Lower lobe of right lung (tissue), 2 donors: ENCODE results near the gene NAA20. TPM values are rescaled to one million over a fixed set of nuclear protein-coding genes. Genes with fewer than 3 reads are reported as not detected.

ENCODE experiments used
- ATAC-seq, 2 donors: fragments of 200-7000 bp; cut with Tn5 transposase; one replicate each; pipeline ENCODE4 v1.9.1; 2020 to 2022; ENCODE audit warnings: mild to moderate bottlenecking in 2 of 2, moderate library complexity in 2 of 2
- DNase-seq: peaks from one replicate; pipeline ENCODE4 v3.0.0-alpha.2; 2020
- H3K27ac ChIP-seq: fragments of 200-600 bp; one replicate; pipeline ENCODE4 v1.8.0; 2022
- H3K27me3 ChIP-seq: fragments of 200-600 bp; one replicate; pipeline ENCODE4 v1.8.0; 2022; ENCODE audit warnings: low read depth
- H3K36me3 ChIP-seq: fragments of 200-600 bp; one replicate; pipeline ENCODE4 v1.8.0; 2022; ENCODE audit warnings: mild to moderate bottlenecking
- H3K4me1 ChIP-seq: fragments of 200-600 bp; one replicate; pipeline ENCODE4 v1.8.0; 2022
- H3K4me3 ChIP-seq: fragments of 200-600 bp; one replicate; pipeline ENCODE4 v1.8.0; 2022; ENCODE audit warnings: mild to moderate bottlenecking
- H3K9me3 ChIP-seq: fragments of 200-600 bp; one replicate; pipeline ENCODE4 v1.8.0; 2022
- CTCF ChIP-seq: fragments of 200-600 bp; IDR thresholded peaks from one replicate; pipeline ENCODE4 v1.8.0; 2022; ENCODE audit warnings: antibody characterized with exemption, mild to moderate bottlenecking
- intact Hi-C: fragments of 100-400 bp; cut with DNase I; formaldehyde crosslinking; loops from one replicate; pipeline ENCODE4 v1.11.0; 2022
- total RNA-seq: library from RNA; stranded (reverse); fragmentation: NEBNext Ultra II Directional; extraction: Animal tissue kit (Norgen Biotek cat#: 25700); gene quantifications from one replicate; pipeline ENCODE4 v1.2.1, GENCODE V29; 2021
- donor health status: DM: no; HTN: yes; CAD: no; lungs with severe emphysema.

Gene NAA20
- total RNA-seq, 1 donor from 2014 or later = 69.8 TPM

GRCh38 chr20:19996917-19997316, 20.2 kb upstream of the NAA20 start:
- no peak for ATAC-seq
- Histone ChIP-seq H3K4me1 (peaks cover 87% of the 10 kb centered on the region), H3K27me3 (no peaks in the 10 kb centered on the region), H3K9me3 (no peaks in the 10 kb centered on the region), H3K36me3 (peaks cover 95% of the 10 kb centered on the region), H3K4me3 (no peak overlapping the region), H3K27ac (peak overlapping the region; percentile 59)
- DNase-seq = no peak
- intact Hi-C loops = no loop called here
- no peak for TF ChIP-seq CTCF

GRCh38 chr20:19998990-19999705, 18.0 kb upstream of the NAA20 start:
- H3K36me3 ChIP-seq = peaks cover 82% of the 10 kb centered on the region
- no peak for DNase-seq
- no peaks in the 10 kb centered on the region for H3K27me3 ChIP-seq
- H3K27ac ChIP-seq = no peak overlapping the region
- peaks cover 85% of the 10 kb centered on the region for H3K4me1 ChIP-seq
- ATAC-seq = no peak
- H3K4me3 ChIP-seq = no peak overlapping the region
- TF ChIP-seq CTCF = no peak
- no peaks in the 10 kb centered on the region for H3K9me3 ChIP-seq
- intact Hi-C loops = no loop called here

- ATAC-seq (no peak), DNase-seq (no peak)
- Histone ChIP-seq H3K27ac (no peak overlapping the region), H3K4me3 (no peak overlapping the region), H3K4me1 (peaks cover 77% of the 10 kb centered on the region), H3K36me3 (peaks cover 73% of the 10 kb centered on the region), H3K27me3 (no peaks in the 10 kb centered on the region), H3K9me3 (no peaks in the 10 kb centered on the region)
- TF ChIP-seq CTCF = no peak
- intact Hi-C loops = no loop called here
Observed at GRCh38 chr20:20000211-20000968, 16.8 kb upstream of the NAA20 start.

- TF ChIP-seq CTCF = no peak
- Histone ChIP-seq H3K4me3 (no peak overlapping the region), H3K36me3 (peaks cover 53% of the 10 kb centered on the region), H3K4me1 (peaks cover 59% of the 10 kb centered on the region), H3K27ac (peak overlapping the region; percentile 61), H3K9me3 (no peaks in the 10 kb centered on the region), H3K27me3 (no peaks in the 10 kb centered on the region)
- ATAC-seq = peak; percentile 45 to 48
- DNase-seq = no peak
- intact Hi-C loops = no loop called here
Observed at GRCh38 chr20:20002101-20002998, 14.8 kb upstream of the NAA20 start.
